Bronchial epithelial cell (primary cell): ENCODE measurements around the gene PRR29. TPM values are rescaled to one million over a fixed set of nuclear protein-coding genes. Genes with fewer than 3 reads are reported as not detected.

Source experiments
- DNase-seq: peaks from one replicate; pipeline ENCODE4 v3.0.0-alpha.2; 2010; ENCODE audit warnings: low read depth
- FAIRE-seq: peaks from 2 replicates; lab custom pipeline; 2011; peaks lifted over from hg19 to GRCh38; lab: Jason Lieb, UNC
- H3K27me3 ChIP-seq: 2 replicates; pipeline ENCODE4 v1.5.1; 2011; ENCODE audit warnings: low read length; ENCODE audit not compliant: control insufficient read depth, insufficient read depth
- H3K36me3 ChIP-seq: 2 replicates; pipeline ENCODE4 v1.5.1; 2011; ENCODE audit warnings: low read length; ENCODE audit not compliant: control insufficient read depth, insufficient read depth
- H3K4me3 ChIP-seq: 2 replicates; pipeline ENCODE4 v1.5.1; 2011; ENCODE audit warnings: mild to moderate bottlenecking, low read depth, low read length, control low read depth
- CTCF ChIP-seq: IDR thresholded peaks from 2 replicates; pipeline ENCODE4 v1.5.1; 2011; ENCODE audit warnings: mild to moderate bottlenecking, moderate library complexity, low read length, control low read depth, inconsistent platforms; ENCODE audit not compliant: insufficient read depth, severe bottlenecking
- total RNA-seq: library from RNA; depleted of rRNA; stranded (reverse); fragments of >200 nt; gene quantifications from 2 replicates; pipeline ENCODE4 v1.2.1, GENCODE V29; 2014

The PRR29 gene
- total RNA-seq, 1 donor from 2014 or later: not detected

DNA sequence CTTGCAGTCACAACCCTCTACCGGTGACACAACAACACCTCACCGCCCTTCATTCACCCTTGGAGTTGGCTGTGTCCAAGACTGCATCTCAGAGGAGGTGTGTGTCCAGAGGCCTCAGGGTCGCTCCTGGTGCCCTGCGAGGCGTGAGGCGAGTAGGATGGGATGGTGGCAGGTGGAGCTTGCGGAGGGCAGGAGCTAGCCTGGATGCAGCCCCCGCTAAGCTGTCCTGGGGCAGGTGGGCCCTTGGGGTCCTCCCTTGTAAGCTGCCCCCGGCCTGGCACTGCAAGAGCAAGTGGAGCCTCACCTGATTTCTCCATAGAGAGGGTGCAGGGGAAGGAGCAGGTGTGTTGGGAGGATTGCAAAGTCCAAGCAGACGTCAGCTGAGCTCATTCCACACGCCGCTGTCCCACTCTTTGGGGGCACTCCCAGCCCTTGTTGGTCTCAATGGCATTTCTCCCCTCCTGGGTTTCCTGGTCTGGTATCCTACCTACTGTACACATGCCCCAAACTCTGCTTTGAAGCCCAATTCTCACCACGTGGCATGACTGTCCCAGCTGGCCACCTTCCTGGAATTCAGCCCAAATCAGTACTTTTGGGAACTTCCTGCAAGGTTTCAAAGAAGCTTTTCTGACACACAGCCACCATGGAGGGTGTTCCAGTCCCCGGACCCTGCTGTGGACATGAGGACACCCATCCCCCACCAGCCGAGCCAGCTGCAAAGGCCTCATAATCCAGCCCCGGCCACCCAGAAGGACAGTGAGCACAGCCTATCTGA, 40.4 kb downstream of the PRR29 start:
- H3K27me3 ChIP-seq: no peaks in the 10 kb centered on the region
- FAIRE-seq (peak; percentile 50), DNase-seq (no peak)
- peaks cover 13% of the 10 kb centered on the region for H3K36me3 ChIP-seq
- H3K4me3 ChIP-seq: no peak overlapping the region
- no peak for TF ChIP-seq CTCF

DNA sequence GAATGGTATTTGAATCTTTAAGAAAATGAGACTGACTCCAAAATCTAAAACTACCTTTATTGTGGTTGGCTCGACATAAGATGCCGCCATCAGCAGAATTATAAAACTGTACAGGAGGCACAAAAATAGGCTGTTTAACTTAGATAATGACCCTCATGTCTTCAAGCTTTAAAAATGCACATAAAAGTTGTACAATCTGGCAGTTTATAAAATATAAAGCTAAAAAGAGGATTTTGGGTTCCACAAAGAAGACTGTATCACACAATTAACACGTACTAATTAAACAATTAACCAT, 40.9 kb downstream of the PRR29 start:
- peaks cover 17% of the 10 kb centered on the region for H3K36me3 ChIP-seq
- FAIRE-seq: no peak
- DNase-seq: no peak
- no peaks in the 10 kb centered on the region for H3K27me3 ChIP-seq
- TF ChIP-seq CTCF: no peak
- no peak overlapping the region for H3K4me3 ChIP-seq

DNA sequence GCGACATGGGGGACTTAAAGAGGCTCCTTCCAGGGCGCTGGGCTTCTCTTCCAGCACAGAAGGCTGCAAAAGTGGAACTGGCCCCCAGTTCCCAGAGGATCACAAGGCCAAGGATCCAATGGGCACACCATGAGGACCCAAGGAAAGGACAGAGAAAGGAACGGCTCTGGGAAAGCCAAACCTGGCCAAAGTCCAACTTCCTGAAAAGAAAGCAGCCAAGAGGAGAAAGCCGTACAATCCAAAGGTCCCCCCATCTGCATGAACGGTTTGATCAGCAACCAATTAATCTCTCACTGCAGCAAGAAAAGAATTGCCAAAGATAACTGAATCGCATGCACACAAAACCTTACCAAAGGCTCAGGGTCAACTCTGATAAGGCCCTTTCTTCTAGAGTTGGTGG, 42.1 kb downstream of the PRR29 start:
- DNase-seq (no peak), FAIRE-seq (no peak)
- no peaks in the 10 kb centered on the region for H3K27me3 ChIP-seq
- no peak for TF ChIP-seq CTCF
- H3K4me3 ChIP-seq: no peak overlapping the region
- H3K36me3 ChIP-seq: peaks cover 26% of the 10 kb centered on the region

GRCh38 chr17:64041912-64042311, 43.8 kb downstream of the PRR29 start:
- Histone ChIP-seq H3K27me3 (no peaks in the 10 kb centered on the region), H3K36me3 (peaks cover 37% of the 10 kb centered on the region), H3K4me3 (no peak overlapping the region)
- FAIRE-seq (peak; percentile 40), DNase-seq (no peak)
- no peak for TF ChIP-seq CTCF

- DNase-seq: no peak
Measured at GRCh38 chr17:64042700-64043485, 44.7 kb downstream of the PRR29 start.

More at GRCh38 chr17:64042700-64043485, 44.7 kb downstream of the PRR29 start:
- peaks cover 40% of the 10 kb centered on the region for H3K36me3 ChIP-seq
- FAIRE-seq: no peak
- TF ChIP-seq CTCF: no peak
- H3K27me3 ChIP-seq: no peaks in the 10 kb centered on the region
- H3K4me3 ChIP-seq: no peak overlapping the region
